Astrocyte (in vitro differentiated cells and primary cell): Measurements from ENCODE around the gene LRRC75A. TPM values are rescaled to one million over a fixed set of nuclear protein-coding genes. Genes with fewer than 3 reads are reported as not detected.

Experiments
- DNase-seq: peaks from one replicate; pipeline ENCODE4 v3.0.0-alpha.2; 2010; ENCODE audit warnings: low read depth
- FAIRE-seq: peaks from 2 replicates; lab custom pipeline; 2011; peaks lifted over from hg19 to GRCh38; lab: Jason Lieb, UNC
- H2AFZ ChIP-seq: 2 replicates; pipeline ENCODE4 v1.6.0; 2012; ENCODE audit warnings: low read depth, low read length, inconsistent platforms
- H3K27ac ChIP-seq: 2 replicates; pipeline ENCODE4 v1.5.1; 2011; ENCODE audit warnings: low read depth, low read length, inconsistent platforms
- H3K27me3 ChIP-seq: 2 replicates; pipeline ENCODE4 v1.6.0; 2011; ENCODE audit warnings: low read length, inconsistent platforms; ENCODE audit not compliant: insufficient read depth
- H3K36me3 ChIP-seq: 2 replicates; pipeline ENCODE4 v1.5.1; 2011; ENCODE audit warnings: low read length, inconsistent platforms; ENCODE audit not compliant: insufficient read depth
- H3K4me1 ChIP-seq: 2 replicates; pipeline ENCODE4 v1.5.1; 2011; ENCODE audit warnings: low read length, inconsistent platforms; ENCODE audit not compliant: insufficient read depth
- H3K4me2 ChIP-seq: 2 replicates; pipeline ENCODE4 v1.6.0; 2012; ENCODE audit warnings: low read length, inconsistent platforms
- H3K4me3 ChIP-seq: 2 replicates; pipeline ENCODE4 v1.5.1; 2011; ENCODE audit warnings: low read depth, mild to moderate bottlenecking, low read length, inconsistent platforms; ENCODE audit not compliant: insufficient read depth
- H3K79me2 ChIP-seq: 2 replicates; pipeline ENCODE4 v1.6.0; 2012; ENCODE audit warnings: mild to moderate bottlenecking, low read length, inconsistent platforms; ENCODE audit not compliant: insufficient read depth
- H3K9ac ChIP-seq: 2 replicates; pipeline ENCODE4 v1.6.0; 2012; ENCODE audit warnings: mild to moderate bottlenecking, low read length, inconsistent platforms
- H3K9me3 ChIP-seq: 2 replicates; pipeline ENCODE4 v1.5.1; 2012; ENCODE audit warnings: low read depth, mild to moderate bottlenecking, low read length, inconsistent platforms; ENCODE audit not compliant: insufficient read depth
- H4K20me1 ChIP-seq: 2 replicates; pipeline ENCODE4 v1.6.0; 2012; ENCODE audit warnings: low read length, inconsistent platforms; ENCODE audit not compliant: insufficient read depth
- H3K27ac Mint-ChIP-seq: one replicate; pipeline ENCODE4 v1.8.0; 2021; ENCODE audit warnings: mild to moderate bottlenecking, mixed read lengths; ENCODE audit not compliant: unreplicated experiment
- H3K27me3 Mint-ChIP-seq: one replicate; pipeline ENCODE4 v1.8.0; 2021; ENCODE audit warnings: low read depth, mixed read lengths; ENCODE audit not compliant: unreplicated experiment
- H3K36me3 Mint-ChIP-seq: one replicate; pipeline ENCODE4 v1.8.0; 2021; ENCODE audit warnings: low read depth, mixed read lengths; ENCODE audit not compliant: unreplicated experiment
- H3K4me1 Mint-ChIP-seq: one replicate; pipeline ENCODE4 v1.8.0; 2021; ENCODE audit warnings: low read depth, mixed read lengths; ENCODE audit not compliant: unreplicated experiment
- H3K4me3 Mint-ChIP-seq: one replicate; pipeline ENCODE4 v1.8.0; 2021; ENCODE audit warnings: mild to moderate bottlenecking, moderate library complexity, mixed read lengths; ENCODE audit not compliant: unreplicated experiment
- H3K9me3 Mint-ChIP-seq: one replicate; pipeline ENCODE4 v1.8.0; 2021; ENCODE audit warnings: mild to moderate bottlenecking, mixed read lengths; ENCODE audit not compliant: unreplicated experiment
- CTCF ChIP-seq: IDR thresholded peaks from 2 replicates; pipeline ENCODE4 v1.5.1; 2011; ENCODE audit warnings: low read depth, mild to moderate bottlenecking, inconsistent platforms, low read length, moderate library complexity; ENCODE audit not compliant: insufficient read depth
- EZH2 ChIP-seq: IDR thresholded peaks from 2 replicates; pipeline ENCODE4 v1.6.1; 2012; ENCODE audit warnings: mild to moderate bottlenecking, low read length, inconsistent platforms; ENCODE audit not compliant: insufficient read depth
- total RNA-seq: library from RNA; stranded (reverse); gene quantifications from 2 replicates; pipeline ENCODE4 v1.2.1, GENCODE V29; 2021

LRRC75A gene
- total RNA-seq, 1 donor from 2014 or later = 0.36 TPM

GRCh38 chr17:16464303-16465051 lies 27.5 kb downstream of the LRRC75A start:
- FAIRE-seq = no peak
- no peak overlapping the region for H3K9ac ChIP-seq
- no peaks in the 10 kb centered on the region for H3K4me1 Mint-ChIP-seq

GRCh38 chr17:16463358-16464302 lies 28.4 kb downstream of the LRRC75A start:
- Histone ChIP-seq H3K27me3 (no peaks in the 10 kb centered on the region), H4K20me1 (peaks cover 2% of the 10 kb centered on the region), H3K4me2 (peak overlapping the region; percentile 3), H3K4me1 (peaks cover 7% of the 10 kb centered on the region), H3K79me2 (no peaks in the 10 kb centered on the region), H3K9me3 (no peaks in the 10 kb centered on the region), H2AFZ (no peak overlapping the region), H3K9ac (no peak overlapping the region), H3K27ac (no peak overlapping the region), H3K4me3 (no peak overlapping the region), H3K36me3 (no peaks in the 10 kb centered on the region)
- H3K27me3 Mint-ChIP-seq = peaks cover 16% of the 10 kb centered on the region
- peak; percentile 26 for DNase-seq
- no peak overlapping the region for H3K4me3 Mint-ChIP-seq
- no peaks in the 10 kb centered on the region for H3K4me1 Mint-ChIP-seq
- peaks cover 20% of the 10 kb centered on the region for H3K36me3 Mint-ChIP-seq
- H3K27ac Mint-ChIP-seq = no peak overlapping the region
- no peak for FAIRE-seq
- TF ChIP-seq CTCF (no peak), EZH2 (no peak)
- no peaks in the 10 kb centered on the region for H3K9me3 Mint-ChIP-seq

More at GRCh38 chr17:16464303-16465051, 27.5 kb downstream of the LRRC75A start:
- Histone ChIP-seq H3K9me3 (no peaks in the 10 kb centered on the region), H3K4me2 (no peak overlapping the region), H3K27me3 (no peaks in the 10 kb centered on the region), H3K36me3 (no peaks in the 10 kb centered on the region), H3K4me1 (peaks cover 7% of the 10 kb centered on the region), H3K27ac (no peak overlapping the region), H3K79me2 (no peaks in the 10 kb centered on the region), H3K4me3 (no peak overlapping the region), H4K20me1 (peaks cover 2% of the 10 kb centered on the region), H2AFZ (no peak overlapping the region)
- Mint-ChIP-seq H3K27me3 (peaks cover 16% of the 10 kb centered on the region), H3K36me3 (peaks cover 12% of the 10 kb centered on the region), H3K9me3 (no peaks in the 10 kb centered on the region), H3K27ac (no peak overlapping the region), H3K4me3 (no peak overlapping the region)
- no peak for DNase-seq
- no peak for TF ChIP-seq EZH2
- TF ChIP-seq CTCF = no peak
